Activated T-cell treated with anti-CD3 and anti-CD28 coated beads, Interleukin-2, amount 50 U/mL, for 72 hours (primary cell): ENCODE results near the gene CD40LG. TPM values are rescaled to one million over a fixed set of nuclear protein-coding genes. Genes with fewer than 3 reads are reported as not detected.
A peak's percentile ranks its signal among the peaks of the same experiment; 100 is the strongest.

ENCODE experiments used
- ATAC-seq, 2 donors: fragments of 150-1000 bp; cut with Tn5 transposase; replicated peaks in 1 of 2; 2 replicates each; pipeline ENCODE4 v1.10.0; 2021; ENCODE audit warnings: moderate library complexity in 2 of 2, mild to moderate bottlenecking in 1 of 2
- DNase-seq, 2 donors: peaks; one replicate each; pipeline ENCODE4 v3.0.0; 2021 to 2022; ENCODE audit warnings: mixed read lengths in 1 of 2
- H3K27ac Mint-ChIP-seq: one replicate; pipeline ENCODE4 v1.8.0; 2022; ENCODE audit warnings: mild to moderate bottlenecking, moderate library complexity, mixed read lengths
- H3K27me3 Mint-ChIP-seq: one replicate; pipeline ENCODE4 v1.8.0; 2022; ENCODE audit warnings: low read depth, mixed read lengths
- H3K36me3 Mint-ChIP-seq, 2 donors: one replicate each; pipeline ENCODE4 v1.8.0; 2022; ENCODE audit warnings: mixed read lengths in 2 of 2, mild to moderate bottlenecking in 1 of 2; ENCODE audit not compliant: insufficient read depth in 2 of 2
- H3K4me1 Mint-ChIP-seq: one replicate; pipeline ENCODE4 v1.8.0; 2022; ENCODE audit warnings: low read depth, mixed read lengths
- H3K4me3 Mint-ChIP-seq, 2 donors: one replicate each; pipeline ENCODE4 v1.8.0; 2022; ENCODE audit warnings: mild to moderate bottlenecking in 2 of 2, mixed read lengths in 2 of 2, moderate library complexity in 2 of 2
- H3K9me3 Mint-ChIP-seq, 2 donors: one replicate each; pipeline ENCODE4 v1.8.0; 2022; ENCODE audit warnings: mixed read lengths in 2 of 2
- total RNA-seq, 2 donors: library from RNA; stranded (reverse); gene quantifications; one replicate each; pipeline ENCODE4 v1.2.3, GENCODE V29; 2022

CD40LG gene
- total RNA-seq, 2 donors from 2014 or later = 26.5 to 36.1 TPM

- H3K4me3 Mint-ChIP-seq = peak overlapping the region; percentile 74 to 97
- peak overlapping the region; percentile 91 for H3K27ac Mint-ChIP-seq
- peaks cover 15% of the 10 kb centered on the region for H3K27me3 Mint-ChIP-seq
- DNase-seq = peak in 1 of 2 donors; percentile 41
- ATAC-seq = peak; percentile 16 to 50
- H3K9me3 Mint-ChIP-seq = peaks cover 0 to 2% of the 10 kb centered on the region in 2 donors
- peaks cover 86% of the 10 kb centered on the region for H3K4me1 Mint-ChIP-seq
- H3K36me3 Mint-ChIP-seq = peaks cover 19 to 23% of the 10 kb centered on the region in 2 donors
Measured at GRCh38 chrX:136658151-136658550, 10.2 kb downstream of the CD40LG start.

GRCh38 chrX:136659174-136659573 lies 11.2 kb downstream of the CD40LG start:
- ATAC-seq = peak; percentile 72 to 73
- peaks cover 2% of the 10 kb centered on the region in 2 donors for H3K9me3 Mint-ChIP-seq
- H3K36me3 Mint-ChIP-seq = peaks cover 23 to 26% of the 10 kb centered on the region in 2 donors
- H3K27ac Mint-ChIP-seq = peak overlapping the region; percentile 85
- H3K4me1 Mint-ChIP-seq = peaks cover 83% of the 10 kb centered on the region
- H3K4me3 Mint-ChIP-seq = peak overlapping the region; percentile 74 to 97
- peak in 1 of 2 donors; percentile 48 for DNase-seq
- H3K27me3 Mint-ChIP-seq = peaks cover 15% of the 10 kb centered on the region

- ATAC-seq (no peak), DNase-seq (no peak)
- Mint-ChIP-seq H3K4me1 (peaks cover 72% of the 10 kb centered on the region), H3K27me3 (peaks cover 12% of the 10 kb centered on the region), H3K27ac (peak overlapping the region; percentile 53), H3K9me3 (peaks cover 3 to 4% of the 10 kb centered on the region in 2 donors), H3K36me3 (peaks cover 23 to 29% of the 10 kb centered on the region in 2 donors), H3K4me3 (peak overlapping the region; percentile 2 to 40)
Measured at GRCh38 chrX:136660896-136661295, 12.9 kb downstream of the CD40LG start.

- peaks cover 3 to 4% of the 10 kb centered on the region in 2 donors for H3K9me3 Mint-ChIP-seq
- peak overlapping the region; percentile 39 to 58 for H3K4me3 Mint-ChIP-seq
- H3K4me1 Mint-ChIP-seq = peaks cover 65% of the 10 kb centered on the region
- H3K27ac Mint-ChIP-seq = peak overlapping the region; percentile 86
- ATAC-seq (no peak), DNase-seq (no peak)
- H3K27me3 Mint-ChIP-seq = peaks cover 12% of the 10 kb centered on the region
- peaks cover 21 to 34% of the 10 kb centered on the region in 2 donors for H3K36me3 Mint-ChIP-seq
Measured at GRCh38 chrX:136662104-136662503, 14.1 kb downstream of the CD40LG start.

- H3K36me3 Mint-ChIP-seq = peaks cover 26 to 37% of the 10 kb centered on the region in 2 donors
- peaks cover 67% of the 10 kb centered on the region for H3K4me1 Mint-ChIP-seq
- DNase-seq = no peak
- peak overlapping the region in 1 of 2 donors; percentile 7 for H3K4me3 Mint-ChIP-seq
- H3K9me3 Mint-ChIP-seq = peaks cover 3 to 4% of the 10 kb centered on the region in 2 donors
- H3K27ac Mint-ChIP-seq = no peak overlapping the region
- H3K27me3 Mint-ChIP-seq = peaks cover 12% of the 10 kb centered on the region
- ATAC-seq = no peak
Measured at GRCh38 chrX:136662976-136663375, 15.0 kb downstream of the CD40LG start.

GRCh38 chrX:136665258-136665900 lies 17.4 kb downstream of the CD40LG start:
- Mint-ChIP-seq H3K27me3 (peaks cover 12% of the 10 kb centered on the region), H3K36me3 (peaks cover 34 to 44% of the 10 kb centered on the region in 2 donors), H3K9me3 (peaks cover 3 to 4% of the 10 kb centered on the region in 2 donors), H3K4me1 (peaks cover 56% of the 10 kb centered on the region), H3K4me3 (peak overlapping the region in 1 of 2 donors; percentile 50), H3K27ac (peak overlapping the region; percentile 52)
- ATAC-seq (no peak), DNase-seq (no peak)

GRCh38 chrX:136666088-136666487 lies 18.1 kb downstream of the CD40LG start:
- Mint-ChIP-seq H3K27ac (no peak overlapping the region), H3K9me3 (peaks cover 3 to 4% of the 10 kb centered on the region in 2 donors), H3K27me3 (peaks cover 10% of the 10 kb centered on the region), H3K4me3 (no peak overlapping the region), H3K4me1 (peaks cover 60% of the 10 kb centered on the region), H3K36me3 (peaks cover 32 to 43% of the 10 kb centered on the region in 2 donors)
- ATAC-seq (no peak), DNase-seq (no peak)

- peaks cover 62% of the 10 kb centered on the region for H3K4me1 Mint-ChIP-seq
- peak overlapping the region in 1 of 2 donors; percentile 13 for H3K4me3 Mint-ChIP-seq
- H3K9me3 Mint-ChIP-seq = peaks cover 3 to 4% of the 10 kb centered on the region in 2 donors
- peak overlapping the region; percentile 83 for H3K27ac Mint-ChIP-seq
- no peak for DNase-seq
- H3K27me3 Mint-ChIP-seq = peaks cover 14% of the 10 kb centered on the region
- peak; percentile 41 to 45 for ATAC-seq
- H3K36me3 Mint-ChIP-seq = peaks cover 32 to 46% of the 10 kb centered on the region in 2 donors
Measured at GRCh38 chrX:136667446-136668168, 19.6 kb downstream of the CD40LG start.

- no peaks in the 10 kb centered on the region for H3K9me3 Mint-ChIP-seq
- H3K4me3 Mint-ChIP-seq = peak overlapping the region in 1 of 2 donors; percentile 7
- peak overlapping the region; percentile 70 for H3K27ac Mint-ChIP-seq
- peaks cover 14% of the 10 kb centered on the region for H3K27me3 Mint-ChIP-seq
- H3K36me3 Mint-ChIP-seq = peaks cover 22 to 40% of the 10 kb centered on the region in 2 donors
- DNase-seq = no peak
- peaks cover 77% of the 10 kb centered on the region for H3K4me1 Mint-ChIP-seq
- ATAC-seq = peak; percentile 10 to 23
Measured at GRCh38 chrX:136671006-136671610, 23.1 kb downstream of the CD40LG start.

- H3K4me3 Mint-ChIP-seq = peak overlapping the region; percentile 64 to 67
- no peak for DNase-seq
- H3K27ac Mint-ChIP-seq = peak overlapping the region; percentile 90
- H3K9me3 Mint-ChIP-seq = no peaks in the 10 kb centered on the region
- H3K4me1 Mint-ChIP-seq = peaks cover 86% of the 10 kb centered on the region
- peaks cover 22% of the 10 kb centered on the region for H3K27me3 Mint-ChIP-seq
- H3K36me3 Mint-ChIP-seq = peaks cover 7 to 28% of the 10 kb centered on the region in 2 donors
- peak; percentile 8 to 17 for ATAC-seq
Measured at GRCh38 chrX:136674270-136674985, 26.5 kb downstream of the CD40LG start.

GRCh38 chrX:136679531-136679930 lies 31.6 kb downstream of the CD40LG start:
- DNase-seq (no peak), ATAC-seq (no peak)
- H3K27ac Mint-ChIP-seq = no peak overlapping the region
- peaks cover 13% of the 10 kb centered on the region for H3K27me3 Mint-ChIP-seq
- H3K36me3 Mint-ChIP-seq = peaks cover 1 to 17% of the 10 kb centered on the region in 2 donors
- H3K4me1 Mint-ChIP-seq = peaks cover 49% of the 10 kb centered on the region
- H3K9me3 Mint-ChIP-seq = no peaks in the 10 kb centered on the region
- H3K4me3 Mint-ChIP-seq = no peak overlapping the region

- no peaks in the 10 kb centered on the region for H3K27me3 Mint-ChIP-seq
- ATAC-seq (no peak), DNase-seq (no peak)
- no peaks in the 10 kb centered on the region for H3K9me3 Mint-ChIP-seq
- peaks cover 5 to 12% of the 10 kb centered on the region in 2 donors for H3K36me3 Mint-ChIP-seq
- H3K27ac Mint-ChIP-seq = no peak overlapping the region
- no peak overlapping the region for H3K4me3 Mint-ChIP-seq
- peaks cover 32% of the 10 kb centered on the region for H3K4me1 Mint-ChIP-seq
Measured at GRCh38 chrX:136684120-136684519, 36.2 kb downstream of the CD40LG start.
